HG02571 (cell line): ENCODE measurements around the gene RBMS3.

Experiments
- ATAC-seq: cut with Tn5 transposase; IDR thresholded peaks from one replicate; pipeline ENCODE4 v1.9.1; 2021; ENCODE audit warnings: mild to moderate bottlenecking, moderate library complexity; ENCODE audit not compliant: unreplicated experiment

Gene RBMS3

GRCh38 chr3:29275309-29275708, 5.6 kb upstream of the RBMS3 start:
- no peak for ATAC-seq

GRCh38 chr3:29277249-29277648, 3.6 kb upstream of the RBMS3 start:
- ATAC-seq = no peak

- no peak for ATAC-seq
Measured at GRCh38 chr3:29279286-29279685, 1.6 kb upstream of the RBMS3 start.

GRCh38 chr3:29279806-29280205, 1.1 kb upstream of the RBMS3 start:
- no peak for ATAC-seq

- ATAC-seq = no peak
Measured at GRCh38 chr3:29281094-29281343, 148 bp downstream of the RBMS3 start.

GRCh38 chr3:29281344-29282241, 722 bp downstream of the RBMS3 start:
- peak; percentile 69 for ATAC-seq

GRCh38 chr3:29282427-29283230, 1.8 kb downstream of the RBMS3 start:
- ATAC-seq = no peak

- ATAC-seq = no peak
Measured at GRCh38 chr3:29283231-29284119, 2.6 kb downstream of the RBMS3 start.

- ATAC-seq = no peak
Measured at GRCh38 chr3:29284497-29284896, 3.6 kb downstream of the RBMS3 start.

- ATAC-seq = no peak
Measured at GRCh38 chr3:29285471-29286071, 4.7 kb downstream of the RBMS3 start.

- ATAC-seq = no peak
Measured at GRCh38 chr3:29286478-29287240, 5.8 kb downstream of the RBMS3 start.

- no peak for ATAC-seq
Measured at GRCh38 chr3:29290596-29290995, 9.7 kb downstream of the RBMS3 start.

GRCh38 chr3:29291260-29291981, 10.6 kb downstream of the RBMS3 start:
- ATAC-seq = no peak

GRCh38 chr3:29291982-29292363, 11.1 kb downstream of the RBMS3 start:
- no peak for ATAC-seq

GRCh38 chr3:29293421-29293820, 12.6 kb downstream of the RBMS3 start:
- no peak for ATAC-seq

GRCh38 chr3:29297998-29298397, 17.1 kb downstream of the RBMS3 start:
- ATAC-seq = no peak

- no peak for ATAC-seq
Measured at GRCh38 chr3:29301332-29302019, 20.6 kb downstream of the RBMS3 start.

GRCh38 chr3:29302619-29303018, 21.7 kb downstream of the RBMS3 start:
- ATAC-seq = no peak

GRCh38 chr3:29307295-29307694, 26.4 kb downstream of the RBMS3 start:
- no peak for ATAC-seq
